ENCODE measurements around the gene KIAA0825. TPM values are rescaled to one million over a fixed set of nuclear protein-coding genes. Genes with fewer than 3 reads are reported as not detected.

The KIAA0825 gene
- total RNA-seq, 1 donor from 2014 or later: 4.2 TPM

- DNase-seq (ENCODE audit: extremely low spot score, unreplicated experiment): no peak
- H3K36me3 Mint-ChIP-seq: no peaks in the 10 kb centered on the region
- H3K27ac Mint-ChIP-seq: no peak overlapping the region
- H3K4me3 Mint-ChIP-seq: no peak overlapping the region
- H3K9me3 Mint-ChIP-seq: no peaks in the 10 kb centered on the region
- no peaks in the 10 kb centered on the region for H3K27me3 Mint-ChIP-seq
- no peaks in the 10 kb centered on the region for H3K4me1 Mint-ChIP-seq (ENCODE audit: unreplicated experiment)
- TF ChIP-seq, protein P1, sequence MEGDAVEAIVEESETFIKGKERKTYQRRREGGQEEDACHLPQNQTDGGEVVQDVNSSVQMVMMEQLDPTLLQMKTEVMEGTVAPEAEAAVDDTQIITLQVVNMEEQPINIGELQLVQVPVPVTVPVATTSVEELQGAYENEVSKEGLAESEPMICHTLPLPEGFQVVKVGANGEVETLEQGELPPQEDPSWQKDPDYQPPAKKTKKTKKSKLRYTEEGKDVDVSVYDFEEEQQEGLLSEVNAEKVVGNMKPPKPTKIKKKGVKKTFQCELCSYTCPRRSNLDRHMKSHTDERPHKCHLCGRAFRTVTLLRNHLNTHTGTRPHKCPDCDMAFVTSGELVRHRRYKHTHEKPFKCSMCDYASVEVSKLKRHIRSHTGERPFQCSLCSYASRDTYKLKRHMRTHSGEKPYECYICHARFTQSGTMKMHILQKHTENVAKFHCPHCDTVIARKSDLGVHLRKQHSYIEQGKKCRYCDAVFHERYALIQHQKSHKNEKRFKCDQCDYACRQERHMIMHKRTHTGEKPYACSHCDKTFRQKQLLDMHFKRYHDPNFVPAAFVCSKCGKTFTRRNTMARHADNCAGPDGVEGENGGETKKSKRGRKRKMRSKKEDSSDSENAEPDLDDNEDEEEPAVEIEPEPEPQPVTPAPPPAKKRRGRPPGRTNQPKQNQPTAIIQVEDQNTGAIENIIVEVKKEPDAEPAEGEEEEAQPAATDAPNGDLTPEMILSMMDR (conservative IDR thresholded peaks at IDR 0.05): no peak
Measured at GRCh38 chr5:94353605-94354004, 264.8 kb downstream of the KIAA0825 start.

- H3K36me3 Mint-ChIP-seq: no peaks in the 10 kb centered on the region
- H3K27ac Mint-ChIP-seq: no peak overlapping the region
Measured at GRCh38 chr5:94347130-94347529, 271.3 kb downstream of the KIAA0825 start.

DNA sequence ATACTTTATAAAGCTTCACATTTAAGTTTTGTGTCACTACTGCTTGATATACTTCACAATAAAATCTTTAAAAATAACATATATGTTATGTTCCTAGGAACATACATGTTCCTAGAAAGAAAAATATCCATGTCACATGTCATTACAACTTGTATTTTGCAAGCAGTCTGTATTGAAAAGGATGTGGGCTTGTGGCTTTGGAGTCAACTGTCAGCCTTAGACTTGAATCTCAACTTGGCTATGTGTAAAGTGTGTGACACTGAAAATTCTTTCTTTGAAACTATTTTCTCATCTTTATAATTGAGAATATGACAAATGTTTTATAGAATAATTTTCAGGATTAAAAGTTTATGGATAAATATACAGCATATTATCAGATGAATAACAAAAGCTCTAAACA is 273.1 kb downstream of the KIAA0825 start:
- TF ChIP-seq, protein P1 (conservative IDR thresholded peaks at IDR 0.05): no peak
- DNase-seq (ENCODE audit: extremely low spot score, unreplicated experiment): no peak
- Mint-ChIP-seq H3K27me3 (no peaks in the 10 kb centered on the region), H3K36me3 (no peaks in the 10 kb centered on the region), H3K27ac (no peak overlapping the region), H3K4me1 (ENCODE audit: unreplicated experiment) (no peaks in the 10 kb centered on the region), H3K4me3 (no peak overlapping the region), H3K9me3 (no peaks in the 10 kb centered on the region)

More at GRCh38 chr5:94347130-94347529, 271.3 kb downstream of the KIAA0825 start:
- Mint-ChIP-seq H3K9me3 (no peaks in the 10 kb centered on the region), H3K4me1 (ENCODE audit: unreplicated experiment) (no peaks in the 10 kb centered on the region), H3K27me3 (no peaks in the 10 kb centered on the region), H3K4me3 (no peak overlapping the region)
- TF ChIP-seq, protein P1 (conservative IDR thresholded peaks at IDR 0.05): no peak
- DNase-seq (ENCODE audit: extremely low spot score, unreplicated experiment): no peak

- TF ChIP-seq, protein P1 (conservative IDR thresholded peaks at IDR 0.05): no peak
- H3K27ac Mint-ChIP-seq: no peak overlapping the region
- H3K4me1 Mint-ChIP-seq (ENCODE audit: unreplicated experiment): no peaks in the 10 kb centered on the region
- no peaks in the 10 kb centered on the region for H3K36me3 Mint-ChIP-seq
- no peak for DNase-seq (ENCODE audit: extremely low spot score, unreplicated experiment)
- no peaks in the 10 kb centered on the region for H3K9me3 Mint-ChIP-seq
- H3K4me3 Mint-ChIP-seq: no peak overlapping the region
- no peaks in the 10 kb centered on the region for H3K27me3 Mint-ChIP-seq
Measured at GRCh38 chr5:94337617-94338016, 280.8 kb downstream of the KIAA0825 start.

DNA sequence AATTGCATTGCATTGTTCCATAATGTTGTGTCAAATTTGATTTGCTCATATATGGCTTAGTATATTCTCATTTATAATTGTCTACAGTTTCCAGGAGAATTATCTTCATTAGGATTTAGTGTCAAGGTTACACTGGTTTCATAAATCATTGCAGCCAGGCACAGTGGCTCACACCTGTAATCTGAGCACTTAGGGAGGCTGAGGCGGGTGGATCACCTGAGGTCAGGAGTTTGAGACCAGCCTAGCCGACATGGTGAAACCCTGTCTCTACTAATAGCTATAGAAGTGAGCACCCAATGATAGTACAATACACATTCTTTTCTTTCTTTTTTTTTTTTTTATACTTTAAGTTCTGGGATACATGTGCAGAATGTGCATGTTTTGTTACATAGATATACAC is 282.5 kb downstream of the KIAA0825 start:
- no peaks in the 10 kb centered on the region for H3K27me3 Mint-ChIP-seq
- no peak overlapping the region for H3K4me3 Mint-ChIP-seq
- DNase-seq (ENCODE audit: extremely low spot score, unreplicated experiment): no peak
- no peak overlapping the region for H3K27ac Mint-ChIP-seq
- TF ChIP-seq, protein P1 (conservative IDR thresholded peaks at IDR 0.05): no peak
- H3K36me3 Mint-ChIP-seq: no peaks in the 10 kb centered on the region
- no peaks in the 10 kb centered on the region for H3K4me1 Mint-ChIP-seq (ENCODE audit: unreplicated experiment)
- no peaks in the 10 kb centered on the region for H3K9me3 Mint-ChIP-seq

DNA sequence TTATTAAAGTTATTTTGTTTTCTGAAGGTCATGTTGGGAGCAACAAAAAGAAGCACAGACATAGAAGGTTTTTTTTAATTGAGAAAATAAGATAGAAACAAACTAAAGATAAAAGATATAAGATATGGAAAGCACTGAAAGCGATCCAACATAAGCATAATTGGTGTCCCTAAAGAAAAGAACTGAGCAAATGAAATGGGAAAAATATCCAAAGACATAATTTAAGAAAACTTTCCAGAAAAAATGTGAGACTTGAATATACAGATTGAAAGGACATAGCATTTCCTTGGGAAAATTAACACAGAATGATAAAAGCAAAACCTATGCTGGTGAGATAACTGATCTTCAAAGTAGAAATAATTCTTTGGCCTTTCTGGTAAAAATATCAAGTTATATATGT is 289.3 kb downstream of the KIAA0825 start:
- Mint-ChIP-seq H3K27me3 (no peaks in the 10 kb centered on the region), H3K36me3 (no peaks in the 10 kb centered on the region), H3K27ac (no peak overlapping the region), H3K9me3 (peaks cover 7% of the 10 kb centered on the region), H3K4me3 (no peak overlapping the region), H3K4me1 (ENCODE audit: unreplicated experiment) (no peaks in the 10 kb centered on the region)
- TF ChIP-seq, protein P1 (conservative IDR thresholded peaks at IDR 0.05): no peak
- no peak for DNase-seq (ENCODE audit: extremely low spot score, unreplicated experiment)

Data from type B pancreatic cell (in vitro differentiated cells).